IMR-90 (cell line): ENCODE results near the gene DACH1. TPM values are rescaled to one million over a fixed set of nuclear protein-coding genes. Genes with fewer than 3 reads are reported as not detected.

Source experiments
- ATAC-seq: fragments of 200-7000 bp; cut with Tn5 transposase; 2 replicates; pipeline ENCODE4 v1.9.1; 2020; ENCODE audit warnings: low read depth, mild to moderate bottlenecking, moderate library complexity
- BruUV-seq: library from RNA; stranded (reverse); fragments of 400-500 nt; replicated peaks from 2 replicates; lab custom pipeline; 2021; lab: Mats Ljungman, UMichigan
- CTCF ChIA-PET: fragments of 300-600 bp; formaldehyde crosslinking; extraction: SDS; loops from one replicate; lab custom pipeline; 2021; ENCODE audit warnings: antibody characterized with exemption; lab: Yijun Ruan, JAX
- POLR2A ChIA-PET: fragments of 300-600 bp; sonication (Branson Sonifier 250); formaldehyde crosslinking; loops from one replicate; lab custom pipeline; 2022; ENCODE audit warnings: antibody characterized with exemption; ENCODE audit not compliant: unreplicated experiment; lab: Charles Lee
- DNase-seq: peaks from one replicate; pipeline ENCODE4 v3.0.0; 2013
- H2AFZ ChIP-seq: replicated peaks from 2 replicates; pipeline ENCODE3; 2013; ENCODE audit warnings: low read length, mild to moderate bottlenecking; ENCODE audit not compliant: poor library complexity
- H2AK5ac ChIP-seq: 2 replicates; pipeline ENCODE4 v1.6.1; 2013; ENCODE audit warnings: low read depth, low read length, inconsistent platforms
- H2AK9ac ChIP-seq: replicated peaks from 2 replicates; pipeline ENCODE3; 2013; ENCODE audit warnings: mild to moderate bottlenecking, low read depth, low read length, moderate library complexity; ENCODE audit not compliant: poor library complexity
- H2BK120ac ChIP-seq: 2 replicates; pipeline ENCODE4 v1.6.1; 2013; ENCODE audit warnings: low read depth, low read length, inconsistent platforms
- H2BK15ac ChIP-seq: 3 replicates; pipeline ENCODE4 v1.6.1; 2013; ENCODE audit warnings: low read depth, low read length, inconsistent platforms
- H2BK20ac ChIP-seq: 2 replicates; pipeline ENCODE4 v1.6.1; 2013; ENCODE audit warnings: low read depth, mild to moderate bottlenecking, inconsistent platforms, low read length, moderate library complexity
- H2BK5ac ChIP-seq: 2 replicates; pipeline ENCODE4 v1.6.1; 2013; ENCODE audit warnings: mild to moderate bottlenecking, low read depth, low read length, inconsistent platforms; ENCODE audit not compliant: poor library complexity, severe bottlenecking
- H3K14ac ChIP-seq: replicated peaks from 2 replicates; pipeline ENCODE4 v1.6.1; 2013; ENCODE audit warnings: low read depth, low read length, inconsistent platforms
- H3K18ac ChIP-seq: 2 replicates; pipeline ENCODE4 v1.6.1; 2013; ENCODE audit warnings: low read depth, low read length, control low read depth
- H3K23ac ChIP-seq: 2 replicates; pipeline ENCODE4 v1.6.1; 2013; ENCODE audit warnings: low read depth, low read length, inconsistent platforms
- H3K27ac ChIP-seq: 2 replicates; pipeline ENCODE4 v1.5.1; 2013; ENCODE audit warnings: mild to moderate bottlenecking, control low read depth, low read length; ENCODE audit not compliant: insufficient read depth
- H3K27me3 ChIP-seq: 2 replicates; pipeline ENCODE4 v1.6.1; 2013; ENCODE audit warnings: low read length; ENCODE audit not compliant: control insufficient read depth, insufficient read depth
- H3K36me3 ChIP-seq: 2 replicates; pipeline ENCODE4 v1.6.1; 2013; ENCODE audit warnings: low read length, mixed read lengths; ENCODE audit not compliant: control insufficient read depth, insufficient read depth
- H3K4ac ChIP-seq: 2 replicates; pipeline ENCODE4 v1.6.1; 2013; ENCODE audit warnings: low read depth, low read length, inconsistent platforms
- H3K4me1 ChIP-seq: 2 replicates; pipeline ENCODE4 v1.6.1; 2013; ENCODE audit warnings: low read length, mixed read lengths; ENCODE audit not compliant: control insufficient read depth, insufficient read depth
- H3K4me2 ChIP-seq: 2 replicates; pipeline ENCODE4 v1.6.1; 2013; ENCODE audit warnings: low read depth, mild to moderate bottlenecking, control low read depth, low read length, moderate library complexity
- H3K4me3 ChIP-seq: 2 replicates; pipeline ENCODE4 v1.5.1; 2013; ENCODE audit warnings: low read depth, mild to moderate bottlenecking, control low read depth, low read length, moderate library complexity; ENCODE audit not compliant: insufficient read depth
- H3K56ac ChIP-seq: 2 replicates; pipeline ENCODE4 v1.6.1; 2013; ENCODE audit warnings: low read length, inconsistent platforms; ENCODE audit not compliant: insufficient read depth; ENCODE audit errors: extremely low read depth
- H3K79me1 ChIP-seq, 2 experiments: 2 replicates each; pipeline ENCODE4 v1.6.1; 2013; ENCODE audit warnings: low read length in 2 of 2, inconsistent platforms in 1 of 2, low read depth in 1 of 2
- H3K9ac ChIP-seq: 2 replicates; pipeline ENCODE4 v1.6.1; 2013; ENCODE audit warnings: low read depth, low read length, control low read depth
- H3K9me1 ChIP-seq: 2 replicates; pipeline ENCODE4 v1.6.1; 2013; ENCODE audit warnings: low read length, inconsistent platforms; ENCODE audit not compliant: insufficient read depth
- H3K9me3 ChIP-seq: 2 replicates; pipeline ENCODE4 v1.6.1; 2013; ENCODE audit warnings: low read length; ENCODE audit not compliant: control insufficient read depth, insufficient read depth
- H4K20me1 ChIP-seq: 2 replicates; pipeline ENCODE4 v1.6.1; 2013; ENCODE audit warnings: low read length, inconsistent platforms; ENCODE audit not compliant: insufficient read depth
- H4K5ac ChIP-seq: 2 replicates; pipeline ENCODE4 v1.6.1; 2013; ENCODE audit warnings: mild to moderate bottlenecking, low read depth, low read length, control low read depth
- H4K8ac ChIP-seq, 2 experiments: 2 replicates each; pipeline ENCODE4 v1.6.1; 2013; ENCODE audit warnings: low read depth in 2 of 2, low read length in 2 of 2, control low read depth in 1 of 2, inconsistent platforms in 1 of 2
- H4K91ac ChIP-seq: 2 replicates; pipeline ENCODE4 v1.6.1; 2013; ENCODE audit warnings: low read depth, low read length, inconsistent platforms; ENCODE audit not compliant: insufficient read depth
- BHLHE40 ChIP-seq: fragments of 150-350 bp; IDR thresholded peaks from 2 replicates; pipeline ENCODE4 v1.6.1; 2016; ENCODE audit warnings: mild to moderate bottlenecking, low read depth, low read length
- CEBPB ChIP-seq: IDR thresholded peaks from 2 replicates; pipeline ENCODE4 v1.6.1; 2012; ENCODE audit warnings: low read depth, low read length, improper control_type of control experiment
- CHD1 ChIP-seq: IDR thresholded peaks from 2 replicates; pipeline ENCODE4 v1.6.1; 2012; ENCODE audit warnings: low read depth, low read length, improper control_type of control experiment
- FOS ChIP-seq: fragments of 150-350 bp; IDR thresholded peaks from 2 replicates; pipeline ENCODE4 v1.6.1; 2016; ENCODE audit warnings: low read depth, low read length
- MAFK ChIP-seq: IDR thresholded peaks from 2 replicates; pipeline ENCODE4 v1.6.1; 2012; ENCODE audit warnings: low read depth, low read length, improper control_type of control experiment
- MAZ ChIP-seq: IDR thresholded peaks from 2 replicates; pipeline ENCODE4 v1.6.1; 2012; ENCODE audit warnings: low read depth, mild to moderate bottlenecking, low read length, improper control_type of control experiment, moderate library complexity, borderline replicate concordance
- MXI1 ChIP-seq: IDR thresholded peaks from 2 replicates; pipeline ENCODE4 v1.6.1; 2012; ENCODE audit warnings: low read depth, mild to moderate bottlenecking, low read length, moderate library complexity, borderline replicate concordance
- POLR2A ChIP-seq: IDR thresholded peaks from 2 replicates; pipeline ENCODE4 v1.6.1; 2012; ENCODE audit warnings: mild to moderate bottlenecking, low read depth, low read length
- RCOR1 ChIP-seq: IDR thresholded peaks from 2 replicates; pipeline ENCODE4 v1.6.1; 2012; ENCODE audit warnings: mild to moderate bottlenecking, low read length, improper control_type of control experiment; ENCODE audit not compliant: insufficient replicate concordance
- RFX5 ChIP-seq: IDR thresholded peaks from 2 replicates; pipeline ENCODE4 v1.8.0; 2012; ENCODE audit warnings: low read depth, mild to moderate bottlenecking, low read length, moderate library complexity
- SMC3 ChIP-seq: fragments of 150-350 bp; IDR thresholded peaks from 2 replicates; pipeline ENCODE4 v1.6.1; 2016; ENCODE audit warnings: low read depth, mild to moderate bottlenecking, antibody characterized with exemption, low read length, moderate library complexity
- WGBS, 2 experiments: methylation state at CpG; one replicate each; pipeline versions ENCODE4 v1.1.5 to v1.1.7; 2013; ENCODE audit warnings: missing lambda C conversion rate in 2 of 2; ENCODE audit not compliant: insufficient read length in 1 of 2; ENCODE audit errors: extremely low coverage in 2 of 2; 5-methylcytosine and 5-hydroxymethylcytosine counted together
- dilution Hi-C: fragments of 300-500 bp; cut with HindIII; formaldehyde crosslinking; loops from one replicate; pipeline ENCODE4 v1.14.3; 2018; ENCODE audit warnings: low sequenced_read_pairs; ENCODE audit not compliant: unreplicated experiment
- in situ Hi-C: fragments of 300-500 bp; cut with MboI; formaldehyde crosslinking; loops from 3 replicates; pipeline ENCODE4 v1.14.3; 2019; ENCODE audit warnings: low sequenced_read_pairs, inconsistent platforms, mixed read lengths
- intact Hi-C: fragments of 100-400 bp; cut with micrococcal nuclease; formaldehyde crosslinking; loops from 2 replicates; pipeline ENCODE4 v1.10.0; 2022
- polyA plus RNA-seq, 3 experiments: library from polyadenylated mRNA; depleted of rRNA; stranded (reverse); fragments of >200 nt; gene quantifications; 2 replicates each; pipeline ENCODE4 v1.2.3, GENCODE V29; 2012; ENCODE audit warnings: low replicate concordance in 1 of 3
- total RNA-seq: library from RNA; depleted of rRNA; stranded (reverse); fragments of >200 nt; gene quantifications from 2 replicates; pipeline ENCODE4 v1.2.3, GENCODE V29; 2012
- TF ChIP-seq, protein P1 (sequence below): fragments of 150-350 bp; IDR thresholded peaks from 2 replicates; pipeline ENCODE4 v1.6.1; 2016; ENCODE audit warnings: low read depth, mild to moderate bottlenecking, low read length, moderate library complexity, borderline replicate concordance

DACH1 gene
- total and polyA plus RNA-seq, 2 of the 4 experiments (the other 2 are of a cell fraction): not detected

GRCh38 chr13:71430681-71431080 is 436.3 kb downstream of the DACH1 start:
- Histone ChIP-seq H4K91ac (no peak overlapping the region), H2BK20ac (no peak overlapping the region), H4K5ac (no peak overlapping the region), H4K20me1 (no peaks in the 10 kb centered on the region), H3K4me3 (no peak overlapping the region), H3K14ac (no peak overlapping the region), H3K9me3 (no peaks in the 10 kb centered on the region), H2AK5ac (no peak overlapping the region), H3K56ac (no peak overlapping the region), H3K9me1 (no peaks in the 10 kb centered on the region), H4K8ac (no peak overlapping the region), H3K36me3 (no peaks in the 10 kb centered on the region), H3K4me1 (no peaks in the 10 kb centered on the region), H2BK5ac (no peak overlapping the region), H3K4ac (no peak overlapping the region), H3K79me1 (no peaks in the 10 kb centered on the region), H3K27ac (no peak overlapping the region), H3K23ac (no peak overlapping the region), H3K18ac (no peak overlapping the region), H3K27me3 (no peaks in the 10 kb centered on the region), H2BK120ac (no peak overlapping the region), H3K9ac (no peak overlapping the region), H2BK15ac (no peak overlapping the region), H2AK9ac (no peak overlapping the region), H3K4me2 (no peak overlapping the region), H2AFZ (no peak overlapping the region)
- in situ Hi-C loops (no loop called here), intact Hi-C loops (no loop called here), dilution Hi-C loops (no loop called here)
- TF ChIP-seq MAFK: no peak
- TF ChIP-seq FOS: no peak
- no peak for TF ChIP-seq POLR2A
- no peak for TF ChIP-seq RFX5
- TF ChIP-seq, protein P1, sequence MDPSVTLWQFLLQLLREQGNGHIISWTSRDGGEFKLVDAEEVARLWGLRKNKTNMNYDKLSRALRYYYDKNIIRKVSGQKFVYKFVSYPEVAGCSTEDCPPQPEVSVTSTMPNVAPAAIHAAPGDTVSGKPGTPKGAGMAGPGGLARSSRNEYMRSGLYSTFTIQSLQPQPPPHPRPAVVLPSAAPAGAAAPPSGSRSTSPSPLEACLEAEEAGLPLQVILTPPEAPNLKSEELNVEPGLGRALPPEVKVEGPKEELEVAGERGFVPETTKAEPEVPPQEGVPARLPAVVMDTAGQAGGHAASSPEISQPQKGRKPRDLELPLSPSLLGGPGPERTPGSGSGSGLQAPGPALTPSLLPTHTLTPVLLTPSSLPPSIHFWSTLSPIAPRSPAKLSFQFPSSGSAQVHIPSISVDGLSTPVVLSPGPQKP: no peak
- TF ChIP-seq CHD1: no peak
- TF ChIP-seq SMC3: no peak
- TF ChIP-seq MXI1: no peak
- no peak for TF ChIP-seq MAZ
- TF ChIP-seq BHLHE40: no peak
- TF ChIP-seq CEBPB: no peak
- no peak for TF ChIP-seq RCOR1
- WGBS, 2 experiments: no CpG with 5 or more reads among the region's 4 CpGs
- BruUV-seq: no TSS peak
- no peak for DNase-seq
- ChIA-PET POLR2A (no interaction called here), CTCF (no interaction called here)
- no peak for ATAC-seq
